Activated CD8-positive, alpha-beta T cell treated with anti-CD3 and anti-CD28 coated beads for 36 hours (primary cell): ENCODE data around the gene RASL10A. TPM values are rescaled to one million over a fixed set of nuclear protein-coding genes. Genes with fewer than 3 reads are reported as not detected.

Experiments
- ATAC-seq: fragments of 200-7000 bp; cut with Tn5 transposase; one replicate; pipeline ENCODE4 v1.10.0; 2021; ENCODE audit warnings: mild to moderate bottlenecking, moderate library complexity
- CTCF ChIA-PET: fragments of 350-600 bp; sonication (Branson Sonifier 250); formaldehyde crosslinking; loops from one replicate; lab custom pipeline; 2021; ENCODE audit warnings: antibody characterized with exemption; lab: Charles Lee
- POLR2A ChIA-PET: fragments of 350-600 bp; sonication (Branson Sonifier 250); formaldehyde crosslinking; loops from one replicate; lab custom pipeline; 2021; ENCODE audit warnings: antibody characterized with exemption; lab: Charles Lee
- DNase-seq: peaks from one replicate; pipeline ENCODE4 v3.0.0-alpha.2; 2020
- H3K27ac Mint-ChIP-seq: one replicate; pipeline ENCODE4 v1.8.0; 2021; ENCODE audit warnings: mild to moderate bottlenecking, mixed read lengths
- H3K27me3 Mint-ChIP-seq: one replicate; pipeline ENCODE4 v1.8.0; 2021; ENCODE audit warnings: mixed read lengths
- H3K36me3 Mint-ChIP-seq: one replicate; pipeline ENCODE4 v1.8.0; 2021; ENCODE audit warnings: low read depth, mixed read lengths
- H3K4me1 Mint-ChIP-seq: one replicate; pipeline ENCODE4 v1.8.0; 2021; ENCODE audit warnings: low read depth, mixed read lengths
- H3K4me3 Mint-ChIP-seq: one replicate; pipeline ENCODE4 v1.8.0; 2021; ENCODE audit warnings: mild to moderate bottlenecking, moderate library complexity, mixed read lengths
- H3K9me3 Mint-ChIP-seq: one replicate; pipeline ENCODE4 v1.8.0; 2021; ENCODE audit warnings: mixed read lengths
- intact Hi-C: fragments of 100-400 bp; cut with micrococcal nuclease; formaldehyde crosslinking; loops from one replicate; pipeline ENCODE4 v1.10.0; 2022
- total RNA-seq, 2 experiments: library from RNA; stranded (reverse); gene quantifications; one replicate each; pipeline ENCODE4 v1.2.3, GENCODE V29; 2021
- TF ChIP-seq, protein P1 (sequence below): fragments of 200-600 bp; IDR thresholded peaks from one replicate; pipeline ENCODE4 v1.8.0; 2022; ENCODE audit warnings: antibody characterized with exemption, mild to moderate bottlenecking

RASL10A gene
- total RNA-seq, 2 experiments from 2014 or later = 0.56 TPM; not detected in 1

DNA sequence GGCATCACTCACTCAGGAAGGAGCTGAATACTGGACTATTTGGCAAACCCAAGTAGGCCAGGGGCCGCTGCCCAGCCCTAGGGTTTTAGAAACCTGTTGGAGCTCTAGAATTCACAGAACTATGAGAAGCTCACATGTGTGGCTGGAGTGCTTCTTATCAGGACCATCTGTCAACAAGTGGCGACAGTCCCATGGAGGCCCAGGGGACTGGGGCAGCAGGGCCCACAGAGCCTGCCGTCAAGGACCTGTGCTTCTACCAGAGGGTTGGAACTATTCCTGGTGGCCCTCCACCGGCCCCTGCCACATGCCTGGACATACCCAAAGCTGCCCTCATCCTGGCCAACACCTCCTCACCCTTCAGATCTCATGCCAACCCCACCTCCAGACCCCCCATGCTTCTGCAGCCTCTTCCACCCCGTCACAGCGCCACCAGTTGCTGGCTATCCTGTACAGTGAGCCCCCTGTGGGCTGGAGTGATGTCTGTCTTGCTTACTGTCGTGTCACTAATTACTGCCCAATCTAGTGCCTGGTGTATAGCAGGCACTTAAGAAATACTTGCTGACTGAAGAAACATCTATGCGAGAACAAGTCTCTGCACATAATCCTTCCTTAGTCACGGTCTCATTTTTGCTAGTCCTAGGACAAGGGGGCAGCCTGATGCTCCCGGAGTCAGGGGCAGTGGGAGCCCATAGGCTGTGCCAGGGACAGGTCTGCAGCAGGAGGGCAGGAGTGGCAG lies 27.2 kb upstream of the RASL10A start:
- ChIA-PET CTCF (no interaction called here), POLR2A (no interaction called here)
- Mint-ChIP-seq H3K9me3 (no peaks in the 10 kb centered on the region), H3K4me3 (no peak overlapping the region), H3K36me3 (peaks cover 32% of the 10 kb centered on the region), H3K27me3 (no peaks in the 10 kb centered on the region), H3K27ac (no peak overlapping the region), H3K4me1 (no peaks in the 10 kb centered on the region)
- ATAC-seq = no peak
- no peak for DNase-seq
- TF ChIP-seq, protein P1, sequence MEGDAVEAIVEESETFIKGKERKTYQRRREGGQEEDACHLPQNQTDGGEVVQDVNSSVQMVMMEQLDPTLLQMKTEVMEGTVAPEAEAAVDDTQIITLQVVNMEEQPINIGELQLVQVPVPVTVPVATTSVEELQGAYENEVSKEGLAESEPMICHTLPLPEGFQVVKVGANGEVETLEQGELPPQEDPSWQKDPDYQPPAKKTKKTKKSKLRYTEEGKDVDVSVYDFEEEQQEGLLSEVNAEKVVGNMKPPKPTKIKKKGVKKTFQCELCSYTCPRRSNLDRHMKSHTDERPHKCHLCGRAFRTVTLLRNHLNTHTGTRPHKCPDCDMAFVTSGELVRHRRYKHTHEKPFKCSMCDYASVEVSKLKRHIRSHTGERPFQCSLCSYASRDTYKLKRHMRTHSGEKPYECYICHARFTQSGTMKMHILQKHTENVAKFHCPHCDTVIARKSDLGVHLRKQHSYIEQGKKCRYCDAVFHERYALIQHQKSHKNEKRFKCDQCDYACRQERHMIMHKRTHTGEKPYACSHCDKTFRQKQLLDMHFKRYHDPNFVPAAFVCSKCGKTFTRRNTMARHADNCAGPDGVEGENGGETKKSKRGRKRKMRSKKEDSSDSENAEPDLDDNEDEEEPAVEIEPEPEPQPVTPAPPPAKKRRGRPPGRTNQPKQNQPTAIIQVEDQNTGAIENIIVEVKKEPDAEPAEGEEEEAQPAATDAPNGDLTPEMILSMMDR = no peak
- intact Hi-C loops = no loop called here

DNA sequence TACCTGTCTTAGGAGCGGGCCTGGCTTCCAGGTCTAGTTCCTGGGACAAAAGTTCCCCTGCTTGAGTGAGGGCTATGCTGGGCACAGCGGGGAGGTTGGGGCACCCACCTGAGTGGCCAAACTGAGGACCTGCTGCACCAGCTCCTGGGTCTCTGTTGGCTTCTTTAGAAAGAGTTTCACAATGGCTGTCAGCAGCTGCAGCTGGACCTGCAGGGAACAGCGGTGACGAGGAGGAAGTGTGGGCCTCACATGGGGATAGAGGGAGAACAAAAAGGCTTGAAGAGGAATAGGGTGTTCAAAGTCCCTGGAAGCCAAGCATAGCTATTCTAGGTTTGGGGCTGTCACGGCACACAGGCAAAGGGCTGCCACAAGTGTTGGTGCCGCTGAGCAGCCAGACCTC lies 26.7 kb upstream of the RASL10A start:
- TF ChIP-seq, protein P1 = no peak
- H3K4me3 Mint-ChIP-seq = no peak overlapping the region
- POLR2A ChIA-PET = no interaction called here
- H3K27me3 Mint-ChIP-seq = no peaks in the 10 kb centered on the region
- H3K27ac Mint-ChIP-seq = no peak overlapping the region
- CTCF ChIA-PET = no interaction called here
- peaks cover 32% of the 10 kb centered on the region for H3K36me3 Mint-ChIP-seq
- DNase-seq (no peak), ATAC-seq (no peak)
- H3K9me3 Mint-ChIP-seq = no peaks in the 10 kb centered on the region
- intact Hi-C loops = no loop called here
- H3K4me1 Mint-ChIP-seq = no peaks in the 10 kb centered on the region

DNA sequence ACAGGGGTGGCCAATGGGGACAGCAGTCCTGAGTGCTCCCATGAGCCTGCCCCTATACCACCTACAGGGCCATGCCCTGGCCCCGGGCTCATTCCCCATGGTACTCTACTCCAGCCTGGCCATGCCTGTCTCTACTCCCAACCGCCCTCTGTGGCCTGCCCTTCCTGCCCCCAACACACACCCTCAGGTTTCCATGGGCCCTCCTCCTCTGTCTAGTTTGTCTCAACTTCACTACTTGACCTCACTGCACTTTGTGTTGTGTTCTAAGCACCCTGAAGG lies 26.3 kb upstream of the RASL10A start:
- POLR2A ChIA-PET = interaction anchor here (0.6 kb wide), 1 partner anchor 519 kb away, joined by 3 read pairs; no protein-coding TSS in a partner anchor
- no peaks in the 10 kb centered on the region for H3K9me3 Mint-ChIP-seq
- intact Hi-C loops = no loop called here
- no peaks in the 10 kb centered on the region for H3K4me1 Mint-ChIP-seq
- H3K27me3 Mint-ChIP-seq = no peaks in the 10 kb centered on the region
- CTCF ChIA-PET = no interaction called here
- no peak overlapping the region for H3K4me3 Mint-ChIP-seq
- H3K36me3 Mint-ChIP-seq = peaks cover 33% of the 10 kb centered on the region
- no peak for DNase-seq
- no peak overlapping the region for H3K27ac Mint-ChIP-seq
- no peak for ATAC-seq
- TF ChIP-seq, protein P1 = no peak

DNA sequence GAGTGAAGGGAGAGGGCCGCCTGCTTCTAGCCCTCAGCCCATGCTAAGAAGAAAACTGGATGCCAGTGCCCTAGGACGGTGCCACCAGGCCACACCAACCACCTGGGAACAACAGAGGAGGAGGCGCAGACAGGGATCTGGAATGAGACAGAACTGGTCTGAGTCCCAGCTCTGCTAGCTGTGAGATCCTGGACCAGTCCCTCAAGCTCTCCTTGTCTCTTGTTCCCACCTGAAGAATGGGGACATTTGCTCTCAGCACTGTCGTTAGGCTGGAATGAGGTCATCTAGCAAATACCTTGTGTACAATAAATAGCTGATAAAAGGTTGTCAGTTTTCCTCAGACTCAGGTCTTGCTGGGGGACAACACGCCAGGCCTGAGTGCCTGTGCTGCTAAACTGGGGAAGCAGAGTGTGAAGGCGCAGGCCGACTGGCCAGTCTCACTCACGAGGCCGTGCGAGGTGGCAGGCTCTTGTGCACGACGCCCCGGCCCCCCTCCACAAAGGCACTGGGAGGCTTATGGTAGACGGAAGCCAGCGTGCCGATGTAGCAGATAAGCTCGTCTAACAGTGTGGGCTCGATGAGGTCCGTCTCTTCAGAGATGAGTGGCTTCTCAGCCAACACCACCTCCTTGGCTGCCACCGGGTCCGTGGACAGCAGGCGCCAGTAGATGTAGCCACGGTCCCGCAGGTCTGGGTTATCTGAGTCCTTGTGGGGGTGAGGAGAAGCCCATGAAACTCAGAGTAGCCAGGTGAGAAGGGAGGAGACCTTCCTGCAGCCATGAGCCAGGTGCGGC lies 25.8 kb upstream of the RASL10A start:
- intact Hi-C loops = no loop called here
- ChIA-PET CTCF (interaction anchor here (1.5 kb wide), 1 partner anchor 28 kb away, joined by 4 read pairs; no protein-coding TSS in a partner anchor), POLR2A (interaction anchor here (0.6 kb wide), 1 partner anchor 519 kb away, joined by 3 read pairs; no protein-coding TSS in a partner anchor)
- TF ChIP-seq, protein P1 = no peak
- Mint-ChIP-seq H3K4me1 (no peaks in the 10 kb centered on the region), H3K9me3 (no peaks in the 10 kb centered on the region), H3K27ac (no peak overlapping the region), H3K27me3 (no peaks in the 10 kb centered on the region), H3K36me3 (peaks cover 30% of the 10 kb centered on the region), H3K4me3 (no peak overlapping the region)
- no peak for DNase-seq
- no peak for ATAC-seq

DNA sequence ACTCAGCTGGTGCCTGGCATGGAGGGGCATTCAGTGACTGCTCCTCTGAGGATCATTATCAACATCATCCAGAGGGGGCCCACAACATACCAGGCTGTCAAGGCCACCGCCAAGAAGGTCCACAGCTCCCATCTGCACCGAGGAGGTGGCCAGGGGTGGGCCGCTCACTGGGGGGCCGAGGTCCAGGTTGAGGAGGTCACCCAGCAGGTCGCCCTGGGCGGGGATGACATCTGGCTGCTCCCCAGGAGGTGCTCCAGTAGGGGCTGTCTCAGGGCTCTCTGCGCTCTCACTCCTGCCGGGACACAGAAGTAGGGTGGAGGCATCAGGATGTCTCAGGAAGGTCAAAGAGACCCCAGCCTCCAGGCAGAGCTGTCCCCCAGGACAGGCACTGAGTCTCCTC lies 25.1 kb upstream of the RASL10A start:
- POLR2A ChIA-PET = no interaction called here
- Mint-ChIP-seq H3K4me1 (no peaks in the 10 kb centered on the region), H3K4me3 (no peak overlapping the region), H3K27me3 (no peaks in the 10 kb centered on the region), H3K36me3 (peaks cover 30% of the 10 kb centered on the region), H3K27ac (no peak overlapping the region), H3K9me3 (no peaks in the 10 kb centered on the region)
- CTCF ChIA-PET = interaction anchor here (1.5 kb wide), 1 partner anchor 27 kb away, joined by 4 read pairs; no protein-coding TSS in a partner anchor
- no peak for DNase-seq
- ATAC-seq = no peak
- TF ChIP-seq, protein P1 = no peak
- intact Hi-C loops = no loop called here
